Ovary (tissue), 3 donors: ENCODE data around the gene VPS4A.

Experiments
- CTCF ChIP-seq, 3 donors: fragments of 450-650 bp in 2 of 3; fragments of 200-600 bp in 1 of 3; IDR thresholded peaks; one replicate each; pipeline versions ENCODE4 v1.5.1 to v1.8.0; 2016 to 2022; ENCODE audit warnings: antibody characterized with exemption in 3 of 3, mild to moderate bottlenecking in 1 of 3
- EP300 ChIP-seq: sonication (generic); formaldehyde crosslinking; IDR thresholded peaks from one replicate; pipeline ENCODE4 v1.6.1; 2017; ENCODE audit warnings: antibody characterized with exemption
- donor health status: DM: no; HTN: no; CAD: no.

- TF ChIP-seq CTCF (IDR thresholded peaks at IDR 0.05), result no peak
- TF ChIP-seq EP300, result no peak
Observed at GRCh38 chr16:69306031-69306430, 5.1 kb upstream of the VPS4A start.
